ENCODE data around the gene RGS12. TPM values are rescaled to one million over a fixed set of nuclear protein-coding genes. Genes with fewer than 3 reads are reported as not detected.

Gene RGS12
- total RNA-seq: 4.4 and 5.7 TPM in 2 replicates

- intact Hi-C loops (cut with micrococcal nuclease): loop anchor here (1.0 to 10.0 kb wide), 6 partner anchors 10 to 665 kb away; partner anchors contain the start of genes HTT, HTT-AS and LRPAP1
Measured at GRCh38 chr4:3292571-3293400, at the start of gene RGS12. Gene RGS12 (plus strand): TSS chr4:3293021. CDS start chr4:3316171, 23,150 bp downstream.

- intact Hi-C loops (cut with micrococcal nuclease): loop anchor here (5.0 kb wide), 1 partner anchor 46 kb away; no protein-coding TSS in a partner anchor
Measured at GRCh38 chr4:3243136-3243780, 49.6 kb upstream of the RGS12 start.

- intact Hi-C loops (cut with micrococcal nuclease): loop anchor here (5.0 kb wide), 1 partner anchor 47 kb away; no protein-coding TSS in a partner anchor
Measured at GRCh38 chr4:3244002-3244401, 48.8 kb upstream of the RGS12 start.

GRCh38 chr4:3244747-3245146 lies 48.1 kb upstream of the RGS12 start:
- intact Hi-C loops (cut with micrococcal nuclease): loop anchor here (5.0 kb wide), 1 partner anchor 47 kb away; no protein-coding TSS in a partner anchor

- intact Hi-C loops (cut with micrococcal nuclease): no loop called here
Measured at GRCh38 chr4:3245676-3246075, 47.1 kb upstream of the RGS12 start.

- intact Hi-C loops (cut with micrococcal nuclease): no loop called here
Measured at GRCh38 chr4:3246458-3247398, 46.1 kb upstream of the RGS12 start.

- intact Hi-C loops (cut with micrococcal nuclease): no loop called here
Measured at GRCh38 chr4:3247399-3248177, 45.2 kb upstream of the RGS12 start.

- intact Hi-C loops (cut with micrococcal nuclease): no loop called here
Measured at GRCh38 chr4:3248178-3248480, 44.7 kb upstream of the RGS12 start.

- intact Hi-C loops (cut with micrococcal nuclease): no loop called here
Measured at GRCh38 chr4:3248811-3249661, 43.8 kb upstream of the RGS12 start, which contains the start of gene MSANTD1. Gene MSANTD1 (plus strand): TSS chr4:3249159. CDS start chr4:3249223, 64 bp downstream.

- intact Hi-C loops (cut with micrococcal nuclease): no loop called here
Measured at GRCh38 chr4:3249711-3250437, 42.9 kb upstream of the RGS12 start.

GRCh38 chr4:3250438-3250955 lies 42.3 kb upstream of the RGS12 start:
- intact Hi-C loops (cut with micrococcal nuclease): no loop called here

- intact Hi-C loops (cut with micrococcal nuclease): no loop called here
Measured at GRCh38 chr4:3250956-3251690, 41.7 kb upstream of the RGS12 start.

- intact Hi-C loops (cut with micrococcal nuclease): no loop called here
Measured at GRCh38 chr4:3251691-3252479, 40.9 kb upstream of the RGS12 start.

- intact Hi-C loops (cut with micrococcal nuclease): no loop called here
Measured at GRCh38 chr4:3252480-3252828, 40.4 kb upstream of the RGS12 start.

GRCh38 chr4:3252831-3253641 lies 39.8 kb upstream of the RGS12 start:
- intact Hi-C loops (cut with micrococcal nuclease): no loop called here

- intact Hi-C loops (cut with micrococcal nuclease): no loop called here
Measured at GRCh38 chr4:3253808-3254207, 39.0 kb upstream of the RGS12 start.

Data from T-helper 2 cell treated with Interferon-gamma antibody and Interleukin-4, amounts not matched to agents 100 ng/mL and 5 ng/mL, for 36 hours (primary cell).